ENCODE data around the gene CYB561D2. TPM values are rescaled to one million over a fixed set of nuclear protein-coding genes. Genes with fewer than 3 reads are reported as not detected.

CYB561D2 gene
- total RNA-seq, 4 donors from 2014 or later: 13.3 to 19.9 (median 17.8) TPM

DNA sequence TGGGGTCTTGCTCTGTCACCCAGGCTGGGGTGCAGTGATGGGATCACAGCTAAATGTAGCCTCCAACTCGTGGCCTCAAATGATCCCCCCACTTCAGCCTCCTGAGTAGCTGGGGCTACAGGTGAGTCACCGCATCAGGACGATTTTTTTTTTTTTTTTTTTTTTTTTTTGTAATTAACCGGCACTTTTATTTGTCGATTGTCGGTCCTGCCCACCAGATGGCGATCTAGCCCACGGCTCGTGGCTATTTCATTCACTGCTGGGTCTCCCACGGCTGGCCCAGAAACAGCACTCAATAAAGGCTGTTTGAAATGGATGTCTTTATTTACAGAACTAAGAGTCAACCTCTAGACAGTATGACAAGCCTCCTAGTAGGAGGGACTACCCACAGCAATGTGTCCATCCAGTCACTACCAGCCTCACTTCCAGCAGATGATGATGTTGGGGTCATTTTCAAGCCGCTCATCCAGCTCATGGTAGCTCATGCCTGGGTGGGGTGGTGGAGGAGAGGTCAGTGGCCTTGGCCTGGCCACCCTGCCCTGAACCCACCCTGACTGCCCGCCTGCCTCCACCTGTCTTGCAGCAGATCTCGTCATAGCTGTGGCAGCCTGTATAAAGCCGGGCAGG lies 3.4 kb upstream of the CYB561D2 start:
- H3K27ac ChIP-seq: peak overlapping the region in 3 of 4 donors; percentile 7 to 14 (median 12)
- in situ Hi-C loops (cut with MboI; ENCODE audit: low sequenced_read_pairs in 4 of 4) (loop anchor here in 3 of 4 donors (5.0 to 10.0 kb wide), 3 partner anchors 195 to 200 kb away; no protein-coding TSS in a partner anchor), intact Hi-C loops (cut with DNase I; ENCODE audit: low total_unique reads) (loop anchor here (1.0 kb wide), 2 partner anchors 41 to 195 kb away; no protein-coding TSS in a partner anchor)
- ATAC-seq (no peak), DNase-seq (peak in 1 of 2 donors; percentile 51)
- no peak overlapping the region for H3K4me3 ChIP-seq
- H3K36me3 ChIP-seq: peaks cover 0 to 11% of the 10 kb centered on the region in 2 donors
- H3K9me3 ChIP-seq: no peaks in the 10 kb centered on the region
- H3K4me1 ChIP-seq: peaks cover 23 to 45% of the 10 kb centered on the region in 2 donors
- TF ChIP-seq, protein P1, sequence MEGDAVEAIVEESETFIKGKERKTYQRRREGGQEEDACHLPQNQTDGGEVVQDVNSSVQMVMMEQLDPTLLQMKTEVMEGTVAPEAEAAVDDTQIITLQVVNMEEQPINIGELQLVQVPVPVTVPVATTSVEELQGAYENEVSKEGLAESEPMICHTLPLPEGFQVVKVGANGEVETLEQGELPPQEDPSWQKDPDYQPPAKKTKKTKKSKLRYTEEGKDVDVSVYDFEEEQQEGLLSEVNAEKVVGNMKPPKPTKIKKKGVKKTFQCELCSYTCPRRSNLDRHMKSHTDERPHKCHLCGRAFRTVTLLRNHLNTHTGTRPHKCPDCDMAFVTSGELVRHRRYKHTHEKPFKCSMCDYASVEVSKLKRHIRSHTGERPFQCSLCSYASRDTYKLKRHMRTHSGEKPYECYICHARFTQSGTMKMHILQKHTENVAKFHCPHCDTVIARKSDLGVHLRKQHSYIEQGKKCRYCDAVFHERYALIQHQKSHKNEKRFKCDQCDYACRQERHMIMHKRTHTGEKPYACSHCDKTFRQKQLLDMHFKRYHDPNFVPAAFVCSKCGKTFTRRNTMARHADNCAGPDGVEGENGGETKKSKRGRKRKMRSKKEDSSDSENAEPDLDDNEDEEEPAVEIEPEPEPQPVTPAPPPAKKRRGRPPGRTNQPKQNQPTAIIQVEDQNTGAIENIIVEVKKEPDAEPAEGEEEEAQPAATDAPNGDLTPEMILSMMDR (IDR thresholded peaks at IDR 0.05 in 4 of 5, conservative IDR thresholded peaks at IDR 0.05 in 1 of 5): peak in 4 of 5 experiments; percentile 52 to 62 (median 58)
- TF ChIP-seq POLR2A (IDR thresholded peaks at IDR 0.05): no peak
- H3K27me3 ChIP-seq: no peaks in the 10 kb centered on the region

DNA sequence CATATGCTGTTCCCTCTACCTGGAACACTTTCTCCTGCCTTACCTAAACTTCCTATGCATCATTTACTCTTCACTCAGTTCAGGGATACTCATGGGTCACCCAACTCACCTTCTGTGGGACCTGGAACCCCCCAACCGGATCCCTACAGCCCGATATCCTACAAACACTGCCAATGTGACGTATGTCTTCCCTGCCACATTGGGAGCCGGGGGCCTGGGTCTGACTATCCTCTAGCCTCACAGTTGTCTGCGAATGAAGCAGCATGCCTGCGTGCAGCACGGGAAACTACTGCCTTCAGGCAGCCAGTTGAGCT lies 492 bp upstream of the CYB561D2 start:
- DNase-seq (no peak), ATAC-seq (no peak)
- no peaks in the 10 kb centered on the region for H3K9me3 ChIP-seq
- peaks cover 28 to 51% of the 10 kb centered on the region in 2 donors for H3K4me1 ChIP-seq
- in situ Hi-C loops (cut with MboI; ENCODE audit: low sequenced_read_pairs in 4 of 4): loop anchor here in 1 of 4 donors (25.0 kb wide), 1 partner anchor 187 kb away; no protein-coding TSS in a partner anchor
- H3K27me3 ChIP-seq: no peaks in the 10 kb centered on the region
- peaks cover 0 to 33% of the 10 kb centered on the region in 2 donors for H3K36me3 ChIP-seq
- H3K4me3 ChIP-seq: peak overlapping the region; percentile 64 to 91 (median 76)
- peak overlapping the region; percentile 86 to 97 (median 90) for H3K27ac ChIP-seq
- TF ChIP-seq, protein P1 (IDR thresholded peaks at IDR 0.05 in 4 of 5, conservative IDR thresholded peaks at IDR 0.05 in 1 of 5): no peak
- TF ChIP-seq POLR2A (IDR thresholded peaks at IDR 0.05): no peak
- intact Hi-C loops (cut with DNase I; ENCODE audit: low total_unique reads): loop anchor here (10.0 kb wide), 1 partner anchor 1045 kb away; the partner anchor contains the start of gene RBM15B

DNA sequence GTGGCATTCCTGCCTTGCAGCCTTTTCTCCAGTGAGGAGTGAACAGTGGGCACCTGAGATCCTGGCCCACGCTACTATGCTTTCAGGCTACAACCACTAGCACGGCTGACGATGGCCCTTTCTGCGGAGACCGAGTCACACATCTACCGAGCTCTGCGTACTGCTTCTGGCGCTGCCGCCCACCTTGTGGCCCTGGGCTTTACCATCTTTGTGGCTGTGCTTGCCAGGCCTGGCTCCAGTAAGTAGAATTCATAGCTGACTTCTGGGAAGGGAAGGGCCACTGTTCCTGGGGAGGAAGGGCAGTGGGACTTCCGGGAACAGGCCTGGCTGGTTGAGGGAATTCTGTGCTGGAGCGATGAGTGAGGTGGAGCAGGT lies 648 bp downstream of the CYB561D2 start:
- peak overlapping the region; percentile 86 to 97 (median 90) for H3K27ac ChIP-seq
- no peaks in the 10 kb centered on the region for H3K9me3 ChIP-seq
- peaks cover 40 to 54% of the 10 kb centered on the region in 2 donors for H3K4me1 ChIP-seq
- in situ Hi-C loops (cut with MboI; ENCODE audit: low sequenced_read_pairs in 4 of 4) (loop anchor here in 1 of 4 donors (25.0 kb wide), 1 partner anchor 186 kb away; no protein-coding TSS in a partner anchor), intact Hi-C loops (cut with DNase I; ENCODE audit: low total_unique reads) (loop anchor here (10.0 kb wide), 1 partner anchor 1043 kb away; the partner anchor contains the start of gene RBM15B)
- H3K36me3 ChIP-seq: peaks cover 0 to 39% of the 10 kb centered on the region in 2 donors
- H3K4me3 ChIP-seq: peak overlapping the region; percentile 64 to 91 (median 76)
- DNase-seq (no peak), ATAC-seq (no peak)
- TF ChIP-seq, protein P1 (IDR thresholded peaks at IDR 0.05 in 4 of 5, conservative IDR thresholded peaks at IDR 0.05 in 1 of 5): no peak
- TF ChIP-seq POLR2A (IDR thresholded peaks at IDR 0.05): no peak
- no peaks in the 10 kb centered on the region for H3K27me3 ChIP-seq

DNA sequence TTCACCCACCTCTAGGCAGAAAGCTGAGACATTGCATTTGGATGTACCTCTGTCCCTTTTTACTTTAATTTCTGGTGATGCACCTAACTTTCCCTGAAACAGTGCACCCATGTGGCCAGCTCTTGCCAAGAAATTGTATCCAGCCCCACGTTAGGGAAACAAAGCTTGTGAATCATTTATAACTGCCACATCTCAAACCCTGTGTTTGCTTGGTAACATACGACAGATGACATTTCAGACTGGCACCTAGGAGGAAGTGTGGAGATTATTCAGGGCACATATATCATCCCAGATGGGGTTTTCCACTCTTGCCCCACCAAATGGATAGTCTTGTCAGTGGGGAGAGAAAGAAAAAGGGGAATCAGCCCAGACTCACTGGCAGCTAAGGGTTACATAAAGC lies 2.1 kb downstream of the CYB561D2 start:
- peaks cover 0 to 50% of the 10 kb centered on the region in 2 donors for H3K36me3 ChIP-seq
- no peaks in the 10 kb centered on the region for H3K27me3 ChIP-seq
- DNase-seq (no peak), ATAC-seq (no peak)
- H3K27ac ChIP-seq: no peak overlapping the region
- intact Hi-C loops (cut with DNase I; ENCODE audit: low total_unique reads): loop anchor here (10.0 kb wide), 1 partner anchor 1042 kb away; the partner anchor contains the start of gene RBM15B
- H3K4me1 ChIP-seq: peaks cover 54 to 64% of the 10 kb centered on the region in 2 donors
- no peak for TF ChIP-seq POLR2A (IDR thresholded peaks at IDR 0.05)
- TF ChIP-seq, protein P1 (IDR thresholded peaks at IDR 0.05 in 4 of 5, conservative IDR thresholded peaks at IDR 0.05 in 1 of 5): no peak
- H3K4me3 ChIP-seq: no peak overlapping the region
- in situ Hi-C loops (cut with MboI; ENCODE audit: low sequenced_read_pairs in 4 of 4): loop anchor here in 1 of 4 donors (25.0 kb wide), 1 partner anchor 185 kb away; no protein-coding TSS in a partner anchor
- no peaks in the 10 kb centered on the region for H3K9me3 ChIP-seq

Data from gastrocnemius medialis (tissue), 4 donors.